H54 (cell line): ENCODE results near the gene NFATC1.

Experiments used
- DNase-seq: peaks from one replicate; pipeline ENCODE4 v3.0.0; 2011; ENCODE audit warnings: low spot score, mixed read lengths; ENCODE audit not compliant: insufficient read length
- FAIRE-seq: peaks from 3 replicates; lab custom pipeline; 2011; peaks lifted over from hg19 to GRCh38; lab: Jason Lieb, UNC
- POLR2A ChIP-seq: IDR thresholded peaks from 2 replicates; pipeline ENCODE4 v1.6.1; 2011; ENCODE audit warnings: low read depth, mild to moderate bottlenecking, low read length

NFATC1 gene

GRCh38 chr18:79532313-79533007 is 136.7 kb downstream of the NFATC1 start:
- DNase-seq (no peak), FAIRE-seq (no peak)
- no peak for TF ChIP-seq POLR2A

GRCh38 chr18:79533146-79533545 is 137.4 kb downstream of the NFATC1 start:
- DNase-seq (no peak), FAIRE-seq (no peak)
- no peak for TF ChIP-seq POLR2A

DNA sequence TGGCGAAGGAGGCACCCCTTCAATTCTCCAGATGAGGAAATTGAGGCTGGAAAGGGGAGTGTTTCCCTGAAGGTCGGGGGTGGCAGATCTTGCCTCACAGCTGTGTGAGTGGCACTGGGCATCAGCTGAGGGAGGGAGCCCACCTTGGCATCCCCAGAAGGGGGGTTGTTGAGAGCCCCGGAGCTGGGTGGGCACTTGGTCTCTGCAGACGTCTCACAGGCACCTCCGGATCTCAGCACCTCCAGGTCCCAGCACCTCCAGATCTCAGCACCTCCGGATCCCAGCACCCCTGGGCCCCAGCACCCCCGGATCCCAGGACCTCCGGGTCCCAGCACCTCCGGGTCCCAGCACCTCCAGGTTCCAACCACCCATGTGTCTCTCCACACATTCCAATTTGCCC is 137.9 kb downstream of the NFATC1 start:
- no peak for DNase-seq
- no peak for FAIRE-seq
- no peak for TF ChIP-seq POLR2A

GRCh38 chr18:79534356-79534755 is 138.6 kb downstream of the NFATC1 start:
- TF ChIP-seq POLR2A, result no peak
- FAIRE-seq (no peak), DNase-seq (no peak)

DNA sequence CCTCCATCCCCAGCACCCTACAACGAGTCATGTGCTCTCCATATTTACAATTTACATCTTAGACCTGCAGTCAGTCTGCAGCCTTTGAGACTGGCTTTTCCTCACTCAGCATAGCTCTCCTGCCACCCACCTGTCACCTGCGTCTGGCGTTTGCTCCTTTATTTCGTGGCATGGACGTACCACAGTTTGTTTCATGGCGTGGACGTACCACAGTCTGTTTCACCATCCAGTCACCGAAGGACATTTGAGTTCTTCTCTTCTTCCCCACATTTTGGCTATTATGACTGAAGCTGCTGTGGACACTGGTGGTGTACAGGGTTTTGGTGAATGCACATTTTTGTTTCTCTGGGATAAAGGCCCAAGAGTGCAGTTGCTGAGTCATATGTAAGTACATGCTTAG is 142.0 kb downstream of the NFATC1 start:
- FAIRE-seq (no peak), DNase-seq (no peak)

GRCh38 chr18:79538635-79539034 is 142.9 kb downstream of the NFATC1 start:
- FAIRE-seq, result no peak
- no peak for DNase-seq
- TF ChIP-seq POLR2A, result no peak

More for the DNA sequence above, 142.0 kb downstream of the NFATC1 start:
- TF ChIP-seq POLR2A, result no peak

DNA sequence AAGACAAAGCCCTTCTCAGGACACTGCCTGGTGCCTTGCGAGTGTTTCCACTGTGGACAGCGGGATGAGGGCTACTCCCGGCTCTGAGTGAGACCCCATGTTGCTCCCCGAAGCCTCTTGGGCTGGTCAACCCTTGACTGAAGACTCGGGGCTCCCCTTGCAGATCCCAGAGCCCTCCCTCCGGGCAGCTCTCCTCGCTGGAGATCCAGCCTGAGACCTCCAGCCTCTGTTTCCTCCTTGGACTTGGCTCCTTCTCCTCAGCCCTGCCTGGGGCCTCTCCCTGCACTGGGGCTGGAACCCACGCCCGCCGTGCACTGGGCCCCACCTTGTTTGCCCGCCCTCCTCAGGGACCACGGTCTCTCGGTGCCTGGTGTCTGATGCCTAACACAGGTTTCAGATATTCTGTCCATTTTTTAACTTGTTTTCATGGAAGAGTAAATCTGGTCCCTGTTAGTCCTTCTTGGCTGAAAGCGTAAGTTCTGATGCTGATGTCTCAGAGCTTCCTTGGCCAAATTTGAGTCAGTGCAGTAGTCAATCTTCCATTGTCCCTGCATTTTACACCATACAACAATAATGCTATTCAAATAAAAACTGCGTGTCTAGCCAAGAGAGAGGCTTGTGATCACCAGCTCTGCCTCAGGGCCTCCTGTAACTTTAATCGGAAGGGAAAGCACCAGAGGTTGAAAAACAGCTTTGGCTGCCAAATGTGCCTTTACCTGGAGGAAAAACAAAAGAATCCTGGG is 144.6 kb downstream of the NFATC1 start:
- DNase-seq (no peak), FAIRE-seq (no peak)
- no peak for TF ChIP-seq POLR2A

GRCh38 chr18:79540904-79541282 is 145.2 kb downstream of the NFATC1 start:
- FAIRE-seq, result no peak
- no peak for TF ChIP-seq POLR2A
- no peak for DNase-seq

DNA sequence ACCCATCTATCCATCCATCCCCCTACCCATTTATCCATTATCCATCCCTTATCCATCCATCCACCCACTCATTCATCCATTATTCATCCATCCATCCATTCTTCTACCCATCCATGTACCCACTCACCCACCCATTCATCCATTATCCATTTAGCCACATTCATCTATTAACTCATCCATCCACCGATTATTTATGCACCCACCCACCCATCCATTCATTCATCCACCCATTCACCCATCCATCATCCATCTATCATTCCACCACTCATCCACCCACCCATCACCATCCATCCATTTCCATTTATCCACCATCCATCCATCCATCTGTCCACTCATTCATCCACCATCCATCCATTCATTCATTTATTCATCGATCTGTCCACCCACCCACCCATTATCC is 146.5 kb downstream of the NFATC1 start:
- no peak for DNase-seq
- FAIRE-seq, result no peak
- TF ChIP-seq POLR2A, result no peak

- no peak for DNase-seq
- no peak for TF ChIP-seq POLR2A
- FAIRE-seq, result no peak
Observed at GRCh38 chr18:79542876-79543750, 147.4 kb downstream of the NFATC1 start.

DNA sequence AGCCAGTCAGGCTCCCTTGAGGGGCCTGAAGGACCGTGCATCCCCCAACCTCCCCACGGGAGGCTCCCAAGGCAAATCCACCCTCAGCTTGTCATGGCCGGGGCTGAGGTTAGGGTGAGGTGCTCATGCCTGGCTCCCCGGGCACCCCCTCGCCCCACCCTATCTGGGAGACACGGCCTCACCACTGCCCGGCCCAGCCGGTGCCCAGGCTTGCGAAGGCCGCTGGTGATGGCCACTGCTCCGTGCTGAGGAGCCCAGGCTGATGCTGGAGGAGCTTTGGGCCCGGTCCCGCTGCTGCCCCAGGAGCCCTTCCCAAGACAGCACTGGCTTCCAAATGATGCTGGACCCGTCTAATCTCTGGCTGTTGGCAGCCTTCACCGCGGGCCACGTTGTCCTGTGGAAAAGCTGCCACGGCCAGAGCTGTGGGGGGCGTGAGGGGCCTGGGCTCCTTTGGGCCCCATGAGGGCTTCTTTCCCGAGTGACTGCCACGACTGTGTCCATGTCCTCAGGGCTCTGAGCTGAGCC is 148.2 kb downstream of the NFATC1 start:
- DNase-seq (no peak), FAIRE-seq (no peak)
- TF ChIP-seq POLR2A, result no peak

DNA sequence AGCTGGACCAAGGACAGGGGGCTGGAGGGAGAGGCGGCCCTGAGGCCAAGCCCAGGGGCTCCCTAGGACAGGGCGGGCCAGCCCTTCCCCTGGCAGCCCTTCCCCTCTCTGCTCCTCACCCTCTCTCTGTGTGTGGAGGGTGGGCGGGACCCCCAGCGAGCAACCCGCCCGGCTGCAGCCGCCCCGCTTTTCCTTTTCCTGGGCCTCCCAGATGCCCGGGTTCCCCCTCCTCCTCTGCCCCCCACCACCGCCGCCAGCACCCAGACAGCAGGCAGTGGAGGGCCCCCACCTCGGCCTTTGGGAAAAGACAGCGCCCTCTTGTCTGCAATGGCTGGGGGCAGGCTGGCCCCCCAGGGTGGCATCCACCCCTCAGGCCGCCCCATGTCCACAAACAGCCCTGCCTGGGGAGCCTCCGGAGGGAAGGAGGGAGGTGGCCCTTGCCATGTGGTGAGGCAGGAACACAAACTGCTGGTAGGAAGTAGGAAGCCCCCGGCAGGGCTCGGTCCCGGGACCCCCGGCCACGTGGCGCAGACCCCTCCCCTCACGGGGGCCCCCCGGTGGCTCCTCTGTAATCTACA is 148.7 kb downstream of the NFATC1 start:
- no peak for FAIRE-seq
- TF ChIP-seq POLR2A, result no peak
- DNase-seq, result no peak

DNA sequence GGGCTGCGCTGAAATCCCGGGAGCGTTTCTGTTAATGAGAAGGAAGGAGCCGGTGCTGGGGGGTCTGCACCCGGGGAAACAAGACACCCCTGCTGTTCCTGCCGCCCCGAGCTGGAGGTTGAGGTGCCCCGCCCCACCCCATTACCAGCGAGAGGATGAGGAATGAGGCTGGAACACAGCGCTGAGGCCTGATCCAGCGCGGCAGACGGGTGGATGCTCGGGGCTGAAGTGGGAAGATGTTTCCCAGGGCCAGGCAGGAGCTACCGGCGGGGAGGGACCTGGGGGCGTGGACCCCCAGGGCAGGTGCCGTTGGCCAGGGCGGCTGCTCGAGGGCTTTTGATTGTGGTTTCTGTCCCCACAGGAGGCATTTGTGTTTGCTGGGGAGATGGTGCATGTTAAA is 149.5 kb downstream of the NFATC1 start:
- FAIRE-seq, result no peak
- no peak for TF ChIP-seq POLR2A
- no peak for DNase-seq
